Parathyroid adenoma (tissue), 2 donors: ENCODE measurements around the gene FIGNL1.

Experiments used
- H2AFZ ChIP-seq: fragments of 300-600 bp; sonication (generic); one replicate; pipeline ENCODE4 v1.7.0; 2017; ENCODE audit warnings: antibody characterized with exemption, mild to moderate bottlenecking
- H3K27ac ChIP-seq: fragments of 300-600 bp; sonication (generic); one replicate; pipeline ENCODE4 v1.7.0; 2017
- H3K27me3 ChIP-seq: fragments of 300-600 bp; sonication (generic); one replicate; pipeline ENCODE4 v1.7.0; 2017; ENCODE audit warnings: low read length; ENCODE audit not compliant: control insufficient read depth, insufficient read depth
- H3K36me3 ChIP-seq: fragments of 300-600 bp; sonication (generic); one replicate; pipeline ENCODE4 v1.7.0; 2017; ENCODE audit warnings: low read length; ENCODE audit not compliant: control insufficient read depth, insufficient read depth
- H3K4me1 ChIP-seq: fragments of 300-600 bp; sonication (generic); one replicate; pipeline ENCODE4 v1.7.0; 2017; ENCODE audit warnings: control low read depth
- H3K4me2 ChIP-seq: fragments of 300-600 bp; sonication (generic); one replicate; pipeline ENCODE4 v1.7.0; 2017; ENCODE audit warnings: low read length
- H3K4me3 ChIP-seq: fragments of 300-600 bp; sonication (generic); one replicate; pipeline ENCODE4 v1.7.0; 2017; ENCODE audit warnings: low read depth, low read length
- H3K79me2 ChIP-seq: fragments of 300-600 bp; sonication (generic); one replicate; pipeline ENCODE4 v1.7.0; 2017; ENCODE audit warnings: control low read depth
- H3K9ac ChIP-seq: fragments of 300-600 bp; sonication (generic); one replicate; pipeline ENCODE4 v1.7.0; 2017; ENCODE audit warnings: mild to moderate bottlenecking
- H3K9me3 ChIP-seq: fragments of 300-600 bp; sonication (generic); one replicate; pipeline ENCODE4 v1.7.0; 2017; ENCODE audit warnings: low read length; ENCODE audit not compliant: control insufficient read depth
- CTCF ChIP-seq: fragments of 300-600 bp; sonication (generic); IDR thresholded peaks from one replicate; pipeline ENCODE4 v1.7.0; 2017; ENCODE audit warnings: antibody characterized with exemption, mild to moderate bottlenecking
- donor health status: primary hyperparathyroidism.

Gene FIGNL1

GRCh38 chr7:50431722-50432305 is 18.3 kb downstream of the FIGNL1 start:
- Histone ChIP-seq H3K9ac (no peak overlapping the region), H3K27ac (no peak overlapping the region), H2AFZ (no peak overlapping the region), H3K9me3 (no peaks in the 10 kb centered on the region), H3K4me2 (no peak overlapping the region), H3K79me2 (no peaks in the 10 kb centered on the region), H3K27me3 (no peaks in the 10 kb centered on the region), H3K36me3 (no peaks in the 10 kb centered on the region), H3K4me3 (no peak overlapping the region), H3K4me1 (no peaks in the 10 kb centered on the region)
- TF ChIP-seq CTCF, result no peak

- H3K4me1 ChIP-seq, result no peaks in the 10 kb centered on the region
- no peaks in the 10 kb centered on the region for H3K36me3 ChIP-seq
- no peak overlapping the region for H2AFZ ChIP-seq
- H3K27ac ChIP-seq, result no peak overlapping the region
- no peak for TF ChIP-seq CTCF
- no peak overlapping the region for H3K4me3 ChIP-seq
- no peaks in the 10 kb centered on the region for H3K79me2 ChIP-seq
- H3K9me3 ChIP-seq, result no peaks in the 10 kb centered on the region
- no peak overlapping the region for H3K4me2 ChIP-seq
- no peak overlapping the region for H3K9ac ChIP-seq
- no peaks in the 10 kb centered on the region for H3K27me3 ChIP-seq
Observed at GRCh38 chr7:50431316-50431715, 18.8 kb downstream of the FIGNL1 start.

DNA sequence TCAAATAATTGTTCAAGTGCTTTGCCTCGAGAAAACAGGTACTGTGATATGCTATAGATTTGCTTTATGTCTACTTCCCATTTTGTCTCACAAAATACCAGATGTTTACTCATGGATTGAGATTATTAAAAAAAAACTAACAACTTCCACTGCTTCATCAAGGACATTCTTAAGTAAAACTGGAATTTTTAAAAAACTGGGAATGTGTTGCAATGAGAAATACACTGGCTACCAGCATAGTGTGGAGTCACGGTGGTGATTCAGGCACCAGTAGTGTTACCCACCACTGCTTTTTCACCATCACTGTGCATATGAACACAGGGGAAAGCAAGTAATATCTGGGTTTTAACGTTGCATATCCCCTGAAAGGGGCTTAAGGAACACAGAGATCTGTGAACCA is 21.2 kb downstream of the FIGNL1 start:
- no peak for TF ChIP-seq CTCF
- H3K4me2 ChIP-seq, result no peak overlapping the region
- no peak overlapping the region for H2AFZ ChIP-seq
- H3K27ac ChIP-seq, result no peak overlapping the region
- no peaks in the 10 kb centered on the region for H3K27me3 ChIP-seq
- no peaks in the 10 kb centered on the region for H3K36me3 ChIP-seq
- H3K9me3 ChIP-seq, result no peaks in the 10 kb centered on the region
- no peaks in the 10 kb centered on the region for H3K4me1 ChIP-seq
- H3K9ac ChIP-seq, result no peak overlapping the region
- no peaks in the 10 kb centered on the region for H3K79me2 ChIP-seq
- no peak overlapping the region for H3K4me3 ChIP-seq

- Histone ChIP-seq H3K9ac (no peak overlapping the region), H3K4me3 (no peak overlapping the region), H3K9me3 (no peaks in the 10 kb centered on the region), H3K27ac (no peak overlapping the region), H3K4me2 (no peak overlapping the region), H3K36me3 (no peaks in the 10 kb centered on the region), H3K4me1 (no peaks in the 10 kb centered on the region), H3K27me3 (no peaks in the 10 kb centered on the region), H3K79me2 (no peaks in the 10 kb centered on the region), H2AFZ (no peak overlapping the region)
- TF ChIP-seq CTCF, result no peak
Observed at GRCh38 chr7:50427518-50427917, 22.6 kb downstream of the FIGNL1 start.

DNA sequence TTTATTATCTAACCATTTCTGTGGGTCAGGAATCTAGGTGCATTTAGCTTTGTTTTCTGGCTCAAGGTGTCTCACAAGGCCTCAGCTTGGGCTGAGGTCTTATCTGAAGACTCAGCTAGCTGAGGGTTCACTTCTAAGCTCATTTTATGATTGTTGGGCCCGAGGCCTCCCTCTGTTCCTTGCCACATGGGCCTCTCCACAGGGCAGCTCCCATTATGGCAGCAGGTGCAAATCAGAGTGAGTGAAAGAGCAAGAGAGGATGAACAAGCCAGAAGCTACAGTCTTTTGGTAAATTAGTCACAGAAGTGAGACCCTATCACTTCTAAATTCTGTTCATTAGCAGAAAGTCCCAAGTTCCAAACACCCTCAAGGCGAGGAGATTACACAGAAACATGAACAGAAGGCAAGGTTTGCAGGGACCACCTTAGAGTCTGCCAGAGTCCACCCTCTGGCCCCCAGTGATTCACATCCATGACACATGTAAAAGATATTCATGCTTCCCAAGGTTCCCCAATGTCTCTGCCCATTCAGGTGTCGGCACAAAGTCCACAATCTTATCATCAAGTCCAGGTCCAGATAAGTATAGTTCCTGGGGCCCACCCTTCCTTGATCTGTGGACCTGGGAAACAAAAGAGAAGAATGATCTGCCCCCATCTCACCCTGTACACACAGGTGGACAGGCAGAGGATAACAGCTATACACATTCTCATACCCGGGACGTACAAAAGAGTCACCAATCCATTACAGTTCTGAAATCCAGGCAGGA is 23.7 kb downstream of the FIGNL1 start:
- Histone ChIP-seq H3K36me3 (no peaks in the 10 kb centered on the region), H3K4me1 (no peaks in the 10 kb centered on the region), H3K27ac (no peak overlapping the region), H3K9ac (no peak overlapping the region), H3K4me2 (no peak overlapping the region), H3K27me3 (no peaks in the 10 kb centered on the region), H3K79me2 (no peaks in the 10 kb centered on the region), H3K9me3 (no peaks in the 10 kb centered on the region), H2AFZ (no peak overlapping the region), H3K4me3 (no peak overlapping the region)
- no peak for TF ChIP-seq CTCF
